Ascending aorta (tissue), 2 donors: Measurements from ENCODE around the gene PROKR1. TPM values are rescaled to one million over a fixed set of nuclear protein-coding genes. Genes with fewer than 3 reads are reported as not detected.

Experiments
- DNase-seq, 2 donors: peaks; one replicate each; pipeline ENCODE4 v3.0.0-alpha.2; 2019; ENCODE audit warnings: low spot score in 2 of 2
- H3K27ac ChIP-seq, 2 donors: fragments of 200-600 bp; sonication (generic); one replicate each; pipeline ENCODE4 v1.5.1; 2016 to 2017; ENCODE audit warnings: mild to moderate bottlenecking in 1 of 2
- H3K27me3 ChIP-seq: fragments of 200-600 bp; sonication (generic); one replicate; pipeline ENCODE4 v1.5.1; 2017
- H3K36me3 ChIP-seq, 2 donors: fragments of 200-600 bp; sonication (generic); one replicate each; pipeline ENCODE4 v1.5.1; 2016
- H3K4me1 ChIP-seq, 2 donors: fragments of 200-600 bp; sonication (generic); one replicate each; pipeline ENCODE4 v1.5.1; 2016 to 2017; ENCODE audit warnings: mild to moderate bottlenecking in 1 of 2
- H3K4me3 ChIP-seq, 2 donors: fragments of 200-600 bp; sonication (generic); one replicate each; pipeline ENCODE4 v1.5.1; 2016 to 2017; ENCODE audit warnings: mild to moderate bottlenecking in 1 of 2
- H3K9me3 ChIP-seq, 2 donors: fragments of 200-600 bp; sonication (generic); one replicate each; pipeline ENCODE4 v1.5.1; 2016
- intact Hi-C: fragments of 100-400 bp; cut with DNase I; formaldehyde crosslinking; loops from one replicate; pipeline ENCODE4 v1.15.1; 2023
- total RNA-seq: library from RNA; depleted of rRNA; stranded (reverse); fragments of >200 nt; gene quantifications from one replicate; pipeline ENCODE4 v1.1.0, GENCODE V29; 2016
- TF ChIP-seq, protein P1 (sequence below), 3 experiments: fragments of 200-600 bp in 2 of 3; fragments of 450-650 bp in 1 of 3; sonication (generic) in 2 of 3; IDR thresholded peaks; one replicate each; pipeline ENCODE4 v1.5.1; 2016 to 2019; ENCODE audit warnings: antibody characterized with exemption in 3 of 3, mild to moderate bottlenecking in 1 of 3, moderate library complexity in 1 of 3

The PROKR1 gene
- total RNA-seq, 1 donor from 2014 or later: not detected

DNA sequence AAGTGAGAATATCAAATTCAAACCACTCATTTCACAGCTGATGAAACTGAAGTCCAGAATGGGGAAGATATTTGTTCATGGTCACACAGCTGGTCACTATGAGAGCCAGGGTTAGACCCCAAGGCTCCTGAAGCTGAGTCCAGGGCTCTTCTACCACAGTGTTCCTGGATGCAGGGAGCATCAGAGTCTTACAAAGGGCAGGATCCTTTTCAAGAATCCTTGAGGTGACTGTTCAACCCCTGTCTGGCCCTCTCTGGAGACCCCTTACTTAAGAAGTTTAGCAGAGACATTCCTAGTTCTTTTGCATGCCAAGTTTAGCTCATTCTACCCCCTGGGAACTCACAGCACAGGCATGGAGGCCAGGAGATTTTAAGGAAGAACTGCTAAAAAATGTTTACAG, 15.7 kb downstream of the PROKR1 start:
- H3K4me3 ChIP-seq: no peak overlapping the region
- no peaks in the 10 kb centered on the region for H3K4me1 ChIP-seq
- intact Hi-C loops: no loop called here
- no peaks in the 10 kb centered on the region for H3K27me3 ChIP-seq
- DNase-seq: no peak
- no peak overlapping the region for H3K27ac ChIP-seq
- TF ChIP-seq, protein P1, sequence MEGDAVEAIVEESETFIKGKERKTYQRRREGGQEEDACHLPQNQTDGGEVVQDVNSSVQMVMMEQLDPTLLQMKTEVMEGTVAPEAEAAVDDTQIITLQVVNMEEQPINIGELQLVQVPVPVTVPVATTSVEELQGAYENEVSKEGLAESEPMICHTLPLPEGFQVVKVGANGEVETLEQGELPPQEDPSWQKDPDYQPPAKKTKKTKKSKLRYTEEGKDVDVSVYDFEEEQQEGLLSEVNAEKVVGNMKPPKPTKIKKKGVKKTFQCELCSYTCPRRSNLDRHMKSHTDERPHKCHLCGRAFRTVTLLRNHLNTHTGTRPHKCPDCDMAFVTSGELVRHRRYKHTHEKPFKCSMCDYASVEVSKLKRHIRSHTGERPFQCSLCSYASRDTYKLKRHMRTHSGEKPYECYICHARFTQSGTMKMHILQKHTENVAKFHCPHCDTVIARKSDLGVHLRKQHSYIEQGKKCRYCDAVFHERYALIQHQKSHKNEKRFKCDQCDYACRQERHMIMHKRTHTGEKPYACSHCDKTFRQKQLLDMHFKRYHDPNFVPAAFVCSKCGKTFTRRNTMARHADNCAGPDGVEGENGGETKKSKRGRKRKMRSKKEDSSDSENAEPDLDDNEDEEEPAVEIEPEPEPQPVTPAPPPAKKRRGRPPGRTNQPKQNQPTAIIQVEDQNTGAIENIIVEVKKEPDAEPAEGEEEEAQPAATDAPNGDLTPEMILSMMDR (IDR thresholded peaks at IDR 0.05): no peak
- H3K36me3 ChIP-seq: no peaks in the 10 kb centered on the region
- no peaks in the 10 kb centered on the region for H3K9me3 ChIP-seq

GRCh38 chr2:68660658-68661057, 17.3 kb downstream of the PROKR1 start:
- Histone ChIP-seq H3K27me3 (no peaks in the 10 kb centered on the region), H3K27ac (no peak overlapping the region), H3K4me3 (no peak overlapping the region), H3K36me3 (no peaks in the 10 kb centered on the region), H3K9me3 (no peaks in the 10 kb centered on the region), H3K4me1 (no peaks in the 10 kb centered on the region)
- TF ChIP-seq, protein P1 (IDR thresholded peaks at IDR 0.05): no peak
- no peak for DNase-seq
- intact Hi-C loops: no loop called here

DNA sequence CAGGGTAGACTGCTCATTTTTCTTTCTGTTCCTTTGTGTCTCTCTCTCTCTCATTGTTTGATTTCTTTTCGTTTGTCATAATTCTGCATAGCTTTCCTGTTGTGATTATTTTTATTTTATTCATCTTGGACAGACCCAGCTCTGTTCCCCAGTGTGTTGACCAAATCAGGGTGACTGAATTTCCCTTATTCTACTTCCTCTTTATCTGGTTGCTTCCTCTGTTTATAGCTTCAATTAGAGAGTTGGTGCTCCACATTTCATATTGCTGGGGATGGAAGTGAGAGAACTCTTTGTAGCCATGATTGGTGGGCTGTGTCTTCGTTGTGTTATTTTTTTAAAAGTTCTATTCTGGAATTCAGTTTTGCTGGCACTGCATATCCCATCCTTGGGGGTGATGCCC, 19.1 kb downstream of the PROKR1 start:
- TF ChIP-seq, protein P1 (IDR thresholded peaks at IDR 0.05): no peak
- no peak for DNase-seq
- intact Hi-C loops: no loop called here
- H3K27ac ChIP-seq: no peak overlapping the region
- H3K4me1 ChIP-seq: no peaks in the 10 kb centered on the region
- no peak overlapping the region for H3K4me3 ChIP-seq
- no peaks in the 10 kb centered on the region for H3K9me3 ChIP-seq
- H3K36me3 ChIP-seq: no peaks in the 10 kb centered on the region
- H3K27me3 ChIP-seq: no peaks in the 10 kb centered on the region

- Histone ChIP-seq H3K4me3 (no peak overlapping the region), H3K9me3 (no peaks in the 10 kb centered on the region), H3K36me3 (no peaks in the 10 kb centered on the region), H3K27ac (no peak overlapping the region), H3K27me3 (no peaks in the 10 kb centered on the region), H3K4me1 (no peaks in the 10 kb centered on the region)
- intact Hi-C loops: no loop called here
- TF ChIP-seq, protein P1 (IDR thresholded peaks at IDR 0.05): no peak
- DNase-seq: no peak
Observed at GRCh38 chr2:68663371-68664156, 20.2 kb downstream of the PROKR1 start.

GRCh38 chr2:68667371-68667770, 24.0 kb downstream of the PROKR1 start:
- no peak overlapping the region for H3K4me3 ChIP-seq
- H3K4me1 ChIP-seq: no peaks in the 10 kb centered on the region
- intact Hi-C loops: no loop called here
- H3K36me3 ChIP-seq: no peaks in the 10 kb centered on the region
- no peak overlapping the region for H3K27ac ChIP-seq
- no peaks in the 10 kb centered on the region for H3K27me3 ChIP-seq
- no peaks in the 10 kb centered on the region for H3K9me3 ChIP-seq
- DNase-seq: no peak
- TF ChIP-seq, protein P1 (IDR thresholded peaks at IDR 0.05): no peak
